ENCODE results near the gene KIF9.
"Not testable (repeated sequence)": the region's sequence is repeated elsewhere in the genome, so short reads cannot be mapped to it uniquely, and the experiment has no call there.

Gene KIF9

DNA sequence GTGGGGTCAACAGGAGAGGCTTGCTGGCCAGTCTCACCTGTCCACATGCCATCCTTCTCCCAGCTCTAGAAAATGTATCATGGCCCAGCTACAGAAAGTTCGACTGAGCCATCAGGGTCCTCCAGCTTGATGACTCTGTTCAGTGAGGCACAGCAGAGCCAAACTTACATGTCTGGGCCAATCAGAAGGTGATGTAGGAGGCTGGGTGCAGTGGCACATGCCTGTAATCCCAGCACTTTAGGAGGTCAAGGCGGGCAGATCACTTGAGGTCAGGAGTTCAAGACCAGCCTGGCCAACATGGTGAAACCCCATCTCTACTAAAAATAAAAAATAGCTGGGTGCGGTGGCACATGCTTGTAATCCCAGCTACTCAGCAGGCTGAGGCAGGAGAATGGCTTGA, 31.5 kb downstream of the KIF9 start:
- DNase-seq (ENCODE audit: low read depth) = not testable (repeated sequence)

- DNase-seq (ENCODE audit: low read depth) = peak; percentile 17
Measured at GRCh38 chr3:47250309-47251060, 32.1 kb downstream of the KIF9 start.

DNA sequence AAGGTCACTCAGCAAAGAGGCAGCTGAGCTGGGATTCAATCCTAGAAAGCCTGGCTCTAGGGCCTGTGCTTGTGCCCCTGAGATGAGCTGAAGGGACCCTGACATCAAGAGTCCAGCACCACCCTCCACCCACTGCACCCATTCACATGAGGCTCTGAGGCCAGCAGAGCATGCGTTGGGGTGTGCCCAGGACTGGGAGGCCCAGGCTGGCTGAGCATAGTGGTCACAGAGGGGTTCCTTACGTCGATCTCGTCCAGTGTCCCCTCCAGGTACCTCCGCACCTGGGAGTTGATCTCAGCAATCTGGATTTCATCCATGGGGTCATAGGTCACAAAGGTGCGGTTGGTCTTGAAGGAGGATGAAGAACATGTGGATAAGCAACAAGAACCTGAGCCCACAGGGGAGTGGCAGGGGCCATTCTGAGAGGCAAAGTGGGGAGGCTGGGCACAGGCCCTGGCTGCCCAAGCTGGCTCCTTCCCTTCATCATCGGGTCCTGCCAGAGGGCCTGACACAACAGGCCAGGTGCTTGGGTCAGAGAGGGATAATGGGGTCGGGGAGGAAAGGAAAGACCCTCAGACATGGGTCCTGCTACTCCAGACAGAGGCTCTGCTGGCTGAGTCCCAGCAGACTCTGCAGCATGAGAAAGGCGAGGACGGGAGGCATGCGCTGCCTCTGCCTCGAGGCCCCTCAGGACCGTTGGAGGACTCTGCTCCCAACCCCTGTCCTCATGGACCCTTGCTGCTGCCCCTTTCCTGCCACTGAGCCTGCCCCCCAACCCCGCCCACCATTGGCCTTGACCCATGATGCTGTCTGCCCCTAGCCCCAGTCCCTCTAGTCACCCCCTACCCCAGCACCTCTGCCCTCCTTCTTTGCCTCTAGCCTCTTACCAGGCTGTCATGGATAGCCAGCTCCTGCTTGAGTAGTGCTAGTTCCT, 35.2 kb downstream of the KIF9 start:
- DNase-seq (ENCODE audit: low read depth) = no peak

GRCh38 chr3:47245271-47245670, 37.3 kb downstream of the KIF9 start:
- no peak for DNase-seq (ENCODE audit: low read depth)

DNA sequence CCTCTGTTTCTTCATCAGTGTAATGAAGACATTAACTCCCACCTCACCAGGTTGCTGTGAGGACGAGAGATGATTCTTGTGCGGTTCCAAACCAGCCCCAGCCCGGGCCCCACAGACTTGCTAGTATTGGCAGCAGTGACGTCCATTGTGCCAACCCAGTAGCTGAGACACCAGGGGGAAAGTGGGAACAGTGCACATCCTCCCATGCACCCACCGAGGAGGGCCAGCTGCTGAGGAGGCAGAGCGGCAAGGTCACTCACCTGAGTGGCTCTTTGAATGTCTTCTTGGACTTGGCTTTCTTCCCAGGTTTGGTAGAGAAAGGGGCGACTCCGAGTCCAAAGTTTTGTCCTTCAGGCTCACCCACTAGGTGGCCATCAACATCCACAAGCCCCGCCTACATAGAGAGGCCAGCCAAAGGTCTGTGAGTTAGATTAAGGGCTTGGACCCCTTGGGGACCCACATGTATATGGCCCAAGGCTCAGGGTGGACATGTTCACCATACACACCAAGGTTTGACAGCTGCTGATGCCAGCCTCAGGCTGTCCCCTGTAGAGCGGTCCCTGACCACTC, 38.0 kb downstream of the KIF9 start:
- no peak for DNase-seq (ENCODE audit: low read depth)

- no peak for DNase-seq (ENCODE audit: low read depth)
Measured at GRCh38 chr3:47243419-47244147, 39.0 kb downstream of the KIF9 start.

GRCh38 chr3:47239929-47240328, 42.7 kb downstream of the KIF9 start:
- DNase-seq (ENCODE audit: low read depth) = no peak

GRCh38 chr3:47238017-47238416, 44.6 kb downstream of the KIF9 start:
- DNase-seq (ENCODE audit: low read depth) = no peak

- no peak for DNase-seq (ENCODE audit: low read depth)
Measured at GRCh38 chr3:47228088-47228487, 54.5 kb downstream of the KIF9 start.

DNA sequence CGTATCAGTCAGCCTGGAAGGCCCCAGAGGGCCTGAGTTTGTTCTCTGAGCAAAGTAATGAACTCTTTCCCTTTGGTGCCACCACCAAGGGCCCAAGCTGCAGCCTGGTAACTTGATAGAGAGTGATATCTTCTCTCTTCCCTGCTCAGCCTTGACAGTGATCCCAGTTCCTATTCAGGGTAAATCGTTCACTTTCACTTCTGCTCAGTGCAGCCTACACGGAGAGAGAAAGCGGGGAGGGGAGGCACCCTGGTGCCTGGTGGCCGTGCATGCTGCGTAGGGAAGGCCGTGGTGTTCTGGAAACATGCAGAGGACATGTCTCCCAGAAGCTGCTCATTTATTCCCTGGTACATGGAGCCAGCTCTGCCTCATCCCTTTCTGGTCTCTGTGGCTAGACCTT, 54.9 kb downstream of the KIF9 start:
- no peak for DNase-seq (ENCODE audit: low read depth)

DNA sequence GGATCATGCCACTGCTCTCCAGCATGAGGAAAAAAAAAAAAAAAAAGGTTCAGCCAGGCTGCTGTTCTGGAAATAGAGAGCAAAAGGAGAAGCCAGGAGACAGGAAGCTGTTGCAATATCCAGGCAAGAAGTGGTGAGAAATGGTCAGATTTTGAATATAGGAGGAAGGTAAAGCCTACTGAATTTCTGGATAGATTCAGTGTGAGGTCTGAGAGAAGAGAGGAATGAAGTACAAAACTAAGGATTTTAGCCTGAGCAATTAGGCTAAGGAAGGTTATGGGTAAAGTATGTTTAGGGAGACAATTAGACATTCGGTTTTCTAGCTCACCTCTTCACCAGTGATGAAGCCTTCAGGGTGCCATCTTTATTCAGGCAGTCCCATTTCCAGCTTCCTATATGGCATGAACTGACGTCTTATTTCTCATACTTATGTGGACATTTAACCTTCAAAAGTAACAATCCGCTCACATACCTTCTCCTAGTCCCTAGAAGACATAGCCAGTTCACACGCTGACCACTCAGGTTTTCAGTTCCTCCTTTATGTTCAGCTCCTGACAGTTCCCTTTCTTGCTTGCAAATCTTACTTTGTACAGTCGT, 57.2 kb downstream of the KIF9 start:
- no peak for DNase-seq (ENCODE audit: low read depth)

DNA sequence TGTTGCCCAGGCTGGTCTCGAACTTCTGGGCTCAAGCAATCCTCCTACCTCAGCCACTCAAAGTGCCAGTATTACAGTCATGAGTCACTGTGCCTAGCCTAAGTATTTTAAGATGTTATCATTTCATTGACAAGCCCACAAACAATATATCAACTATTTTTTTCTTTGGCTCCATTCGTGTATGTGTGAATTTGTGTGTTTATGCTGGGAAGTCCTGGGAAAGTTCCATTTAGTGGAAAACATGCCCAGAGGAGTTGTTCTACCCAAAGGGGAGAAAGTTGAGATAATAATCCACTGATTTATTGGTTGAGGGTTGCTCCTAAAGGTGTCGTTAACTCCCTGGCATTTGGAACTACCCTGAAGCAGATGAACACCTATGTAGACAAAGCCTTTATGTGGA, 58.8 kb downstream of the KIF9 start:
- DNase-seq (ENCODE audit: low read depth) = no peak

- no peak for DNase-seq (ENCODE audit: low read depth)
Measured at GRCh38 chr3:47221798-47222197, 60.8 kb downstream of the KIF9 start.

DNA sequence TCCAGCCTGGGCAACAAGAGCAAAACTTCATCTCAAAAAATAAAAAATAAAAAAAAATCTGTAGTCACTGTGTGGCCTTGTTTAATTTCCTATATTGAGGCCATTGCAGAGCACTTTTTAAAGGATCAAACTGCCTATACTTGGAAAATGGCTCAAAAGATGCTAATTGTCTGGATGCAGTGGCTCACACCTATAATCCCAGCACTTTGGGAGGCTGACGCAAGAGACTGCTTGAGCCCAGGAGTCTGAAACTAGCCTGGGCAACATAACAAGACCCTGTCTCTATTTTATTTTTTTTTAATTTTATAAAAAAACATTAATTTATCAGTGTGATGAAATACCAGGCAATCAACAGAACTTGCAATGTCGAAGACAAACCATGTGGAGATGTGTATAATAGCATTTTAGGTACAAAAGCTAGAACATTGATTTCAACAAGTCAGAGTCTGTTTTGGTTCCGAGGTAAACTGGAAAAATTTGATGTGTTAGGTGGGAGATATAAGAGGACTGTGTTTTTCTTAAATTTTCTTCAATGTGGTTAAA, 71.7 kb downstream of the KIF9 start:
- DNase-seq (ENCODE audit: low read depth) = no peak

DNA sequence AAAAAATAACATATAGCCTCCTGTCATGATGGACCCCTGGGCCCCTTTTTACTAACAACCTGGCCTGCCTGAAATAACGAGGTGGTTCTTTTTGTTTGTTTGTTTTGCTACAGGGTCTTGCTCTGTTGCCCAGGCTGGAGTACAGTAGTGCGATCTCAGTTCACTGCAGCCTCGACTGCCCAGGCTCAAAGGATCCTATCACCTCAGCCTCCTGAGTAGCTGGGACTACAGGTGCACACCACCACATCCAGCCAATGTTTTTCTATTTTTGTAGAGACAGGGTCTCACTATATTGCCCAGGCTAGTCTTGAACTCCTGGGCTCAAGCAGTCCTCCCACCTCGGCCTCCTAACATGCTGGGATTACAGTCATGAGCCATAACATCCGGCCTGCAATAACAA, 76.6 kb downstream of the KIF9 start:
- not testable (repeated sequence) for DNase-seq (ENCODE audit: low read depth)

GRCh38 chr3:47204875-47205274, 77.7 kb downstream of the KIF9 start:
- no peak for DNase-seq (ENCODE audit: low read depth)

- DNase-seq (ENCODE audit: low read depth) = no peak
Measured at GRCh38 chr3:47202542-47202941, 80.1 kb downstream of the KIF9 start.

- DNase-seq (ENCODE audit: low read depth) = no peak
Measured at GRCh38 chr3:47197287-47197686, 85.3 kb downstream of the KIF9 start.

- DNase-seq (ENCODE audit: low read depth) = no peak
Measured at GRCh38 chr3:47194994-47195393, 87.6 kb downstream of the KIF9 start.

DNA sequence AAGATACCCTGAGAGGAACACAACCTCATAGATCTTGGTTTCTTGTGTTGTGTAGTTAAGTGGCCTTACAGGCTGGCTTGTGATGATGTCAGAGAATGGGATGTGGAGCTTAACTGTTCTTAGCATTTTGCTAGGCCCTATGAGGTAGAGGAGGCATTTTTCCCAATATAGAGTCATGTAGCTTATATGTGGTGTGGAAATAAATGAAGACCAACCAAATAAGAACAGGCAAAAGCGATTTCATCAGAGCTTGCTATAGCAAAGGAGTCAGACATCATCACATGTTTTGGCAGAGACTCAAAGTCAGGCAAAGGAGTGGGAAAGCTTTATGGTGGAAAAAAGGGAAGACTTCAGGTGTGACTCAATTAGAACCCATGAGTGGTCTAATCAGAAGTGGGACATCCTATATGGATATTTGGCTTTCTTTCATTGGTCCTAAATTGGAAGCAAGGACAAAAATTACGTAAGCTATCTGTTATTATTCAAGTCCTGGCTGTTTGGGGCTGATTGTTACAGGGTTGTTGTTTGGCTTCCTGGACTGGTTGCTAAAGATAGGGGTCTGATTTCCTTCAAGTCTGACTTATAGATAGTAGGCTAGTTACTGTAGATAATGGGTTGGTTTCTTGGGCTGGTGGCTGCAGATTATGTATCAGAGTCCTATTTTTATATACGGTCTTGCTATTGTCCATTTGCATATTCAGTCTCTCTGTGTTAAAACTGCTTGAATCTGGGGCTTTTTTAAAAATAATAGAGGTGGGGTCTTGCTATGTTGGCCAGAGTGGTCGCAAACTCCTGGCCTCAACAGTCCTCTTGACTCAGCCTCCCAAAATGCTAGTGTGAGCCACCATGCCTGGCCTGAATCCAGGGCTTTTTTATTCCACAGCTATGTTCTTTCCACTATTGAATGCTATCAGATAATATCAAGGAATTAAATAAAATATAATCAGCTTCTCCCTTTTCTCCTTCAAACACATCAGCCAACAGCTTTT, 88.4 kb downstream of the KIF9 start:
- DNase-seq (ENCODE audit: low read depth) = no peak

Data from HS-27A (cell line).